ENCODE data around the gene MBOAT7. TPM values are rescaled to one million over a fixed set of nuclear protein-coding genes. Genes with fewer than 3 reads are reported as not detected.
"Not testable (repeated sequence)": the region's sequence is repeated elsewhere in the genome, so short reads cannot be mapped to it uniquely, and the experiment has no call there.

The MBOAT7 gene
- total and polyA plus RNA-seq, 11 donors = 9.8 to 37.3 (median 19.6) TPM

DNA sequence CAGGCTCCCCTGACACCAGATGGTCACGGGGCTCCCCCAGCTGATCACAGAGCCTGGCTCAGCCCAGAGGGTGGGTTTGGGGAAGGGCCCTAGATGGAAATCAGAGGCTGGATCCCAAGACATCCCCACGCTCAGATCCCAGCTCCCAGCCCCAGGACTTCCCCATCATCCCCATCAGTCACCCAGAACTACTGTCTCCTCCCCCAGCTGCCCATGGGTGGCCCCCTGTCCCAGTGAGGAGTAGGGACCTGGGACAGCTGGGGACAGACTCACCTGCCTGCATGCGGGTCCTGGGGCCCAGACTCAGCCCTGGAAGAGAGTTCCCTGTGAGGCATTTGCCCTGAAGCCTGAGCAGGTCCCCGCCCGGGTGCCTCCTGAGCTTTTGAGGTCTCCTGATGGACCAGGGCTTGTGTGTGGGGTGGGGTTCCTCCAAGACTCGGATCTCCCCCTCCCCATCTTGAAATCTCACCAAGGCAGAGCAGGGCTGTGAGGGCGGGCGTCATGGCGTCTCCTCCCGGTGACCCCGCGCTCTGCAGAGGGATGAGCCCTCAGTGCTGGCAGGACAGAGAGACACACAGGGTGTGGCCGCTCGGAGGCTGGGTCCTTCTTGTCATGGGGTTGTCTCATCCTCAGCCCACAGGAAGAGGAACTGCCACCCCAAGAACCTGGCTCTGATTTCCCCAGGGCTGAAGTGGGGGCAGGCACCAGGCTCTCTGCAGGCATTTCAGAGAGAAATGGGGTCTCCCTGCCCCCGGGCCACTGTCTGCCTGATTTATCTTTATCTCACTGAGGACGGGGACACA lies 33.3 kb upstream of the MBOAT7 start, which contains the start of gene LILRB3:
Gene LILRB3, minus strand, starts transcription at position 534 of the 803 bp plus-strand sequence. Its CDS starts 31 bp downstream, at position 503.
- DNase-seq (peak in 4 of 5 donors; percentile 29 to 63 (median 41)), ATAC-seq (peak; percentile 56 to 85 (median 77))
- H3K27ac ChIP-seq = peak within 1 kb of the TSS in 1 of 12 donors; percentile 81
- peak within 1 kb of the TSS in 5 of 12 donors; percentile 20 to 58 (median 32) for H3K4me3 ChIP-seq
- not testable (repeated sequence) for H3K4me1 ChIP-seq, H3K9me3 ChIP-seq
- peak in 1 of 2 donors; percentile 10 for TF ChIP-seq POLR2A (IDR thresholded peaks at IDR 0.05)
- intact Hi-C loops (cut with DNase I) = loop anchor here in 3 of 10 donors (2.0 kb wide), 2 partner anchors 16 to 24 kb away; no protein-coding TSS in a partner anchor
- peaks cover 0 to 17% (median 0%) of the 10 kb centered on the region in 9 donors for H3K36me3 ChIP-seq
- H3K27me3 ChIP-seq = peaks cover 0 to 20% (median 3%) of the 10 kb centered on the region in 9 donors
- WGBS, 4 donors = 45 to 62% (median 56%) methylated on average over 15 to 16 of the region's 16 CpGs

DNA sequence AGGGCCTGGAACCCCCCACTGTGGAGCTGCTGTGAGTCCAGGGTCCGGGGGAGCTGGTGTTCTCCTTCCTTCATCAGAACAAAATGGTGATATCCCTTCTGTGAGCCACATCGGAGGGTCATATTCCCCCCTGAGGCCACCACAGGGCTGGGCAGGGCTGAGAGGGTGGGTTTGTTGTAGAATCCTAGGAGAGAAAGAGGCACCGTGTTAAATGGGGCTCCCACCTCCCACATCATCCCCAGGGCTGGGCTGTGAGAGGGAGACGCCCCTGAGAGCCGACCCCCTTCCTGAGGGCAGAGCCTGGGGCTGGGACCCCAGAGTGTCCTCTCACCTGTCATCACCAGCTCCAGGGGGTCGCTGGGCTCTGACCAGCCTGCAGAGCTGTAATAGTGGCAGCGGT lies 32.6 kb upstream of the MBOAT7 start:
- Histone ChIP-seq H3K27me3 (peaks cover 0 to 20% (median 3%) of the 10 kb centered on the region in 9 donors), H3K36me3 (peaks cover 0 to 17% (median 0%) of the 10 kb centered on the region in 9 donors), H3K4me3 (peak overlapping the region in 1 of 12 donors; percentile 58)
- 58 to 68% (median 62%) methylated on average over 6 to 7 of the region's 7 CpGs for WGBS, 4 donors
- not testable (repeated sequence) for DNase-seq, H3K9me3 ChIP-seq, ATAC-seq, H3K4me1 ChIP-seq, H3K27ac ChIP-seq
- intact Hi-C loops (cut with DNase I) = loop anchor here in 3 of 10 donors (2.0 kb wide), 2 partner anchors 17 to 25 kb away; no protein-coding TSS in a partner anchor

GRCh38 chr19:54219702-54220101 lies 30.3 kb upstream of the MBOAT7 start:
- H3K27ac ChIP-seq; H3K4me1 ChIP-seq; ATAC-seq; H3K9me3 ChIP-seq; H3K4me3 ChIP-seq; intact Hi-C loops (cut with DNase I); DNase-seq: not testable (repeated sequence)
- peaks cover 0 to 27% (median 0%) of the 10 kb centered on the region in 9 donors for H3K36me3 ChIP-seq
- 54 to 95% (median 85%) methylated on average over 1 to 5 of the region's 5 CpGs for WGBS, 4 donors
- H3K27me3 ChIP-seq = peaks cover 0 to 20% (median 3%) of the 10 kb centered on the region in 9 donors

GRCh38 chr19:54218960-54219661 lies 29.7 kb upstream of the MBOAT7 start:
- intact Hi-C loops (cut with DNase I) = no loop called here
- no peak for ATAC-seq
- WGBS, 4 donors = 86 to 93% (median 90%) methylated on average over 20 to 27 of the region's 27 CpGs
- Histone ChIP-seq H3K4me1 (peaks cover 0 to 5% (median 0%) of the 10 kb centered on the region in 12 donors), H3K36me3 (peaks cover 0 to 27% (median 0%) of the 10 kb centered on the region in 9 donors), H3K27me3 (peaks cover 0 to 20% (median 3%) of the 10 kb centered on the region in 9 donors), H3K27ac (no peak overlapping the region), H3K4me3 (no peak overlapping the region), H3K9me3 (no peaks in the 10 kb centered on the region)
- no peak for DNase-seq
- TF ChIP-seq, protein P1, sequence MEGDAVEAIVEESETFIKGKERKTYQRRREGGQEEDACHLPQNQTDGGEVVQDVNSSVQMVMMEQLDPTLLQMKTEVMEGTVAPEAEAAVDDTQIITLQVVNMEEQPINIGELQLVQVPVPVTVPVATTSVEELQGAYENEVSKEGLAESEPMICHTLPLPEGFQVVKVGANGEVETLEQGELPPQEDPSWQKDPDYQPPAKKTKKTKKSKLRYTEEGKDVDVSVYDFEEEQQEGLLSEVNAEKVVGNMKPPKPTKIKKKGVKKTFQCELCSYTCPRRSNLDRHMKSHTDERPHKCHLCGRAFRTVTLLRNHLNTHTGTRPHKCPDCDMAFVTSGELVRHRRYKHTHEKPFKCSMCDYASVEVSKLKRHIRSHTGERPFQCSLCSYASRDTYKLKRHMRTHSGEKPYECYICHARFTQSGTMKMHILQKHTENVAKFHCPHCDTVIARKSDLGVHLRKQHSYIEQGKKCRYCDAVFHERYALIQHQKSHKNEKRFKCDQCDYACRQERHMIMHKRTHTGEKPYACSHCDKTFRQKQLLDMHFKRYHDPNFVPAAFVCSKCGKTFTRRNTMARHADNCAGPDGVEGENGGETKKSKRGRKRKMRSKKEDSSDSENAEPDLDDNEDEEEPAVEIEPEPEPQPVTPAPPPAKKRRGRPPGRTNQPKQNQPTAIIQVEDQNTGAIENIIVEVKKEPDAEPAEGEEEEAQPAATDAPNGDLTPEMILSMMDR (IDR thresholded peaks at IDR 0.05) = no peak
- no peak for TF ChIP-seq POLR2A (IDR thresholded peaks at IDR 0.05)

- Histone ChIP-seq H3K27me3 (peaks cover 0 to 12% (median 3%) of the 10 kb centered on the region in 9 donors), H3K4me3 (no peak overlapping the region), H3K9me3 (no peaks in the 10 kb centered on the region), H3K4me1 (peaks cover 0 to 4% (median 0%) of the 10 kb centered on the region in 12 donors), H3K27ac (no peak overlapping the region), H3K36me3 (peaks cover 0 to 27% (median 0%) of the 10 kb centered on the region in 9 donors)
- no peak for ATAC-seq
- intact Hi-C loops (cut with DNase I) = no loop called here
- WGBS, 4 donors = 58 to 81% (median 76%) methylated on average over 8 of the region's 8 CpGs
- TF ChIP-seq, protein P1 (IDR thresholded peaks at IDR 0.05) = no peak
- TF ChIP-seq POLR2A (IDR thresholded peaks at IDR 0.05) = no peak
- no peak for DNase-seq
These were observed 28.9 kb upstream of the MBOAT7 start for GRCh38 chr19:54218259-54218658.

GRCh38 chr19:54217517-54218247 lies 28.3 kb upstream of the MBOAT7 start:
- H3K4me1 ChIP-seq; intact Hi-C loops (cut with DNase I); H3K4me3 ChIP-seq; H3K27me3 ChIP-seq; DNase-seq; H3K27ac ChIP-seq; ATAC-seq; H3K9me3 ChIP-seq: not testable (repeated sequence)
- WGBS, 4 donors = 56 to 69% (median 60%) methylated on average over 13 to 17 of the region's 20 CpGs
- H3K36me3 ChIP-seq = peaks cover 0 to 27% (median 0%) of the 10 kb centered on the region in 9 donors
